Astrocyte (in vitro differentiated cells and primary cell): ENCODE data around the gene PNMA1.

Experiments
- EZH2 ChIP-seq: IDR thresholded peaks from 2 replicates; pipeline ENCODE4 v1.6.1; 2012; ENCODE audit warnings: mild to moderate bottlenecking, low read length, inconsistent platforms; ENCODE audit not compliant: insufficient read depth
- TF ChIP-seq, protein P1 (sequence below): IDR thresholded peaks from 2 replicates; pipeline ENCODE4 v1.5.1; 2011; ENCODE audit warnings: low read depth, mild to moderate bottlenecking, inconsistent platforms, low read length, moderate library complexity; ENCODE audit not compliant: insufficient read depth

DNA sequence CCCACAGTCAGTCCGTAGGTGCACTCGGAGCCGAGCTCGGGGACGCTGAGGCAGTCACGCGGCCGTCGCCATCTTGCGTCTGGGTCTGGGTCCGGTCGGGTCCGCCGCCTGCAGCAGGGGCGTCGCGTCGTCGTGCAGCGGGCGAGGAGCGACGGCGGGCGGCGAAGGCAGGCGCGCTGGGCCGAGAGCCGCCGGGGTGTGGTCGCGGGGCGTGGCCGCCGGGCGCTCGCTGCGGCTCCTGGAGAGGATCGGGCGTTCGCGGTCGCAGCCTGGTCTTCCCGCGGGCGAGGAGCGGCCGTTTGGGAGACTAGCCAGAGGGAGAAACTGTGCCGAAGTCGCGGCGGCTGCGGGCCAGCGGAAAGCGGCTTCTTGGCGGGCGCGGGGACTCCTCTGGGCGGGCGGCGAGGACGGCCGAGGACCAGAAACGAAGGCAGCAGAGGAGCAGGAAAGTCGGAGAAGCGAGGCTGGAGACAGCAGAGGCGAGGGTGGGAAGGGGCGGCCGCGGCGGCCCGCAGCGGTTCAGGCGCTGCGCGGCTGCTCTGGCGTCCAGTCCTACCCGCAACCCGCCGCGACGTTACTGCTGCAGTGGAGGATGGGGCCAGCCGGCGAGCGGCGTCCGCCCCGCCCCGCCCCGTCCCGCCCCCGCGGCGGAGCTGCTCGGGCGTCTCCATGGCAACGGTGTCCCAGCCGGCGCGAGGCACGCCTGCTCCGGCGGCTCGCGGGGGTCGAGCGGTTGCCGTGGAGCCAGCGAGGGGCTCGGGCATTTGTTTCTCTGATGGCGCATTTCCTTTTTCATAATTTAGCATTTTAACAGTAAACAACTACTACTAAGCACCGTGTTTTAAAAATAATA is at the start of gene PNMA1:
- TF ChIP-seq, protein P1, sequence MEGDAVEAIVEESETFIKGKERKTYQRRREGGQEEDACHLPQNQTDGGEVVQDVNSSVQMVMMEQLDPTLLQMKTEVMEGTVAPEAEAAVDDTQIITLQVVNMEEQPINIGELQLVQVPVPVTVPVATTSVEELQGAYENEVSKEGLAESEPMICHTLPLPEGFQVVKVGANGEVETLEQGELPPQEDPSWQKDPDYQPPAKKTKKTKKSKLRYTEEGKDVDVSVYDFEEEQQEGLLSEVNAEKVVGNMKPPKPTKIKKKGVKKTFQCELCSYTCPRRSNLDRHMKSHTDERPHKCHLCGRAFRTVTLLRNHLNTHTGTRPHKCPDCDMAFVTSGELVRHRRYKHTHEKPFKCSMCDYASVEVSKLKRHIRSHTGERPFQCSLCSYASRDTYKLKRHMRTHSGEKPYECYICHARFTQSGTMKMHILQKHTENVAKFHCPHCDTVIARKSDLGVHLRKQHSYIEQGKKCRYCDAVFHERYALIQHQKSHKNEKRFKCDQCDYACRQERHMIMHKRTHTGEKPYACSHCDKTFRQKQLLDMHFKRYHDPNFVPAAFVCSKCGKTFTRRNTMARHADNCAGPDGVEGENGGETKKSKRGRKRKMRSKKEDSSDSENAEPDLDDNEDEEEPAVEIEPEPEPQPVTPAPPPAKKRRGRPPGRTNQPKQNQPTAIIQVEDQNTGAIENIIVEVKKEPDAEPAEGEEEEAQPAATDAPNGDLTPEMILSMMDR: no peak
- no peak for TF ChIP-seq EZH2
